HCT116 (cell line): Measurements from ENCODE around the gene HSP90AB1.

ENCODE experiments used
- ATF3 ChIP-seq: IDR thresholded peaks from 2 replicates; pipeline ENCODE4 v1.6.1; 2012
- CBX3 ChIP-seq: IDR thresholded peaks from 2 replicates; pipeline ENCODE4 v1.6.1; 2012; ENCODE audit warnings: low read depth
- CEBPB ChIP-seq: IDR thresholded peaks from 2 replicates; pipeline ENCODE4 v1.6.1; 2012; ENCODE audit warnings: low read depth
- CTCF ChIP-seq, 3 experiments: fragments of 200-600 bp in 1 of 3; sonication (generic) in 1 of 3; IDR thresholded peaks in 2 of 3; conservative IDR thresholded peaks in 1 of 3; 2 replicates each; pipeline ENCODE4 v1.5.1; 2012 to 2017; ENCODE audit warnings: low read depth in 2 of 3, low read length in 2 of 3, antibody characterized with exemption in 1 of 3, borderline replicate concordance in 1 of 3, control low read depth in 1 of 3, mild to moderate bottlenecking in 1 of 3, mixed read lengths in 1 of 3, mixed run types in 1 of 3, moderate library complexity in 1 of 3; ENCODE audit not compliant: insufficient read depth in 1 of 3
- ELF1 ChIP-seq: IDR thresholded peaks from 2 replicates; pipeline ENCODE4 v1.6.1; 2012; ENCODE audit warnings: low read depth, borderline replicate concordance
- JUND ChIP-seq: IDR thresholded peaks from 2 replicates; pipeline ENCODE4 v1.6.1; 2012
- MAX ChIP-seq: IDR thresholded peaks from 2 replicates; pipeline ENCODE4 v1.6.1; 2012
- POLR2A ChIP-seq: IDR thresholded peaks from 2 replicates; pipeline ENCODE4 v1.7.0; 2011; ENCODE audit warnings: borderline replicate concordance; ENCODE audit not compliant: insufficient read depth, insufficient read length; ENCODE audit errors: extremely low read depth

- no peak for TF ChIP-seq CTCF (IDR thresholded peaks at IDR 0.05 in 2 of 3, conservative IDR thresholded peaks at IDR 0.05 in 1 of 3; ENCODE audit: borderline replicate concordance in 1 of 3, insufficient read depth in 1 of 3, low read depth in 2 of 3, low read length in 2 of 3)
- TF ChIP-seq JUND = no peak
- no peak for TF ChIP-seq POLR2A
- no peak for TF ChIP-seq ELF1
- TF ChIP-seq CBX3 = no peak
- no peak for TF ChIP-seq MAX
- TF ChIP-seq ATF3 = no peak
- TF ChIP-seq CEBPB = no peak
These were observed 16.7 kb upstream of the HSP90AB1 start for GRCh38 chr6:44230034-44230675.
